Measurements from ENCODE around the gene MAPK8IP3. TPM values are rescaled to one million over a fixed set of nuclear protein-coding genes. Genes with fewer than 3 reads are reported as not detected.

The MAPK8IP3 gene
- total RNA-seq, 1 donor from 2014 or later, result 147 TPM

- H3K4me1 Mint-ChIP-seq (ENCODE audit: unreplicated experiment), result peaks cover 8% of the 10 kb centered on the region
- no peak overlapping the region for H3K27ac Mint-ChIP-seq (ENCODE audit: unreplicated experiment)
- TF ChIP-seq CTCF (IDR thresholded peaks at IDR 0.05; ENCODE audit: unreplicated experiment), result no peak
- DNase-seq (ENCODE audit: low spot score), result no peak
- no peaks in the 10 kb centered on the region for H3K9me3 Mint-ChIP-seq (ENCODE audit: unreplicated experiment)
- peaks cover 2% of the 10 kb centered on the region for H3K27me3 Mint-ChIP-seq (ENCODE audit: unreplicated experiment)
- H3K36me3 Mint-ChIP-seq (ENCODE audit: low read depth, unreplicated experiment), result peaks cover 39% of the 10 kb centered on the region
- H3K4me3 Mint-ChIP-seq (ENCODE audit: unreplicated experiment), result no peak overlapping the region
Observed at GRCh38 chr16:1687427-1688316, 18.3 kb upstream of the MAPK8IP3 start.

- Mint-ChIP-seq H3K4me1 (ENCODE audit: unreplicated experiment) (no peaks in the 10 kb centered on the region), H3K27ac (ENCODE audit: unreplicated experiment) (no peak overlapping the region), H3K9me3 (ENCODE audit: unreplicated experiment) (no peaks in the 10 kb centered on the region), H3K36me3 (ENCODE audit: low read depth, unreplicated experiment) (peaks cover 43% of the 10 kb centered on the region), H3K4me3 (ENCODE audit: unreplicated experiment) (no peak overlapping the region), H3K27me3 (ENCODE audit: unreplicated experiment) (peaks cover 3% of the 10 kb centered on the region)
- no peak for TF ChIP-seq CTCF (IDR thresholded peaks at IDR 0.05; ENCODE audit: unreplicated experiment)
- no peak for DNase-seq (ENCODE audit: low spot score)
Observed at GRCh38 chr16:1688807-1689560, 17.0 kb upstream of the MAPK8IP3 start.

GRCh38 chr16:1689853-1690252 lies 16.1 kb upstream of the MAPK8IP3 start:
- TF ChIP-seq CTCF (IDR thresholded peaks at IDR 0.05; ENCODE audit: unreplicated experiment), result no peak
- Mint-ChIP-seq H3K36me3 (ENCODE audit: low read depth, unreplicated experiment) (peaks cover 50% of the 10 kb centered on the region), H3K27ac (ENCODE audit: unreplicated experiment) (no peak overlapping the region), H3K4me3 (ENCODE audit: unreplicated experiment) (no peak overlapping the region), H3K4me1 (ENCODE audit: unreplicated experiment) (no peaks in the 10 kb centered on the region), H3K27me3 (ENCODE audit: unreplicated experiment) (peaks cover 3% of the 10 kb centered on the region), H3K9me3 (ENCODE audit: unreplicated experiment) (no peaks in the 10 kb centered on the region)
- DNase-seq (ENCODE audit: low spot score), result no peak

GRCh38 chr16:1690810-1691209 lies 15.2 kb upstream of the MAPK8IP3 start:
- Mint-ChIP-seq H3K27ac (ENCODE audit: unreplicated experiment) (no peak overlapping the region), H3K4me1 (ENCODE audit: unreplicated experiment) (no peaks in the 10 kb centered on the region), H3K27me3 (ENCODE audit: unreplicated experiment) (peaks cover 1% of the 10 kb centered on the region), H3K4me3 (ENCODE audit: unreplicated experiment) (no peak overlapping the region), H3K36me3 (ENCODE audit: low read depth, unreplicated experiment) (peaks cover 50% of the 10 kb centered on the region), H3K9me3 (ENCODE audit: unreplicated experiment) (no peaks in the 10 kb centered on the region)
- no peak for TF ChIP-seq CTCF (IDR thresholded peaks at IDR 0.05; ENCODE audit: unreplicated experiment)
- no peak for DNase-seq (ENCODE audit: low spot score)

GRCh38 chr16:1691276-1691675 lies 14.7 kb upstream of the MAPK8IP3 start:
- no peaks in the 10 kb centered on the region for H3K4me1 Mint-ChIP-seq (ENCODE audit: unreplicated experiment)
- H3K27ac Mint-ChIP-seq (ENCODE audit: unreplicated experiment), result no peak overlapping the region
- H3K9me3 Mint-ChIP-seq (ENCODE audit: unreplicated experiment), result no peaks in the 10 kb centered on the region
- peaks cover 1% of the 10 kb centered on the region for H3K27me3 Mint-ChIP-seq (ENCODE audit: unreplicated experiment)
- DNase-seq (ENCODE audit: low spot score), result no peak
- no peak overlapping the region for H3K4me3 Mint-ChIP-seq (ENCODE audit: unreplicated experiment)
- no peak for TF ChIP-seq CTCF (IDR thresholded peaks at IDR 0.05; ENCODE audit: unreplicated experiment)
- peaks cover 50% of the 10 kb centered on the region for H3K36me3 Mint-ChIP-seq (ENCODE audit: low read depth, unreplicated experiment)

Measured in endothelial cell (in vitro differentiated cells).